HG03280 (cell line): ENCODE results near the gene MPZ.
"Not testable (repeated sequence)": the region's sequence is repeated elsewhere in the genome, so short reads cannot be mapped to it uniquely, and the experiment has no call there.

Experiments
- ATAC-seq: cut with Tn5 transposase; IDR thresholded peaks from one replicate; pipeline ENCODE4 v1.9.1; 2021; ENCODE audit warnings: mild to moderate bottlenecking, moderate library complexity; ENCODE audit not compliant: unreplicated experiment

The MPZ gene

GRCh38 chr1:161255955-161256520 lies 53.7 kb downstream of the MPZ start:
- not testable (repeated sequence) for ATAC-seq

- not testable (repeated sequence) for ATAC-seq
These were observed 54.5 kb downstream of the MPZ start for GRCh38 chr1:161255302-161255701.
